SH-SY5Y (cell line): ENCODE data around the gene RNF8.

Source experiments
- GATA2 ChIP-seq: IDR thresholded peaks from 2 replicates; pipeline ENCODE4 v1.6.1; 2011; ENCODE audit warnings: mild to moderate bottlenecking, low read depth, low read length
- GATA3 ChIP-seq: IDR thresholded peaks from 2 replicates; pipeline ENCODE4 v1.6.1; 2011; ENCODE audit warnings: low read depth, mild to moderate bottlenecking, low read length, moderate library complexity

The RNF8 gene

GRCh38 chr6:37366910-37367309, 13.1 kb downstream of the RNF8 start:
- TF ChIP-seq GATA2, result no peak
- no peak for TF ChIP-seq GATA3

- no peak for TF ChIP-seq GATA3
- TF ChIP-seq GATA2, result no peak
Measured at GRCh38 chr6:37368961-37369320, 15.2 kb downstream of the RNF8 start.

- TF ChIP-seq GATA2 (no peak), GATA3 (no peak)
Measured at GRCh38 chr6:37369321-37370201, 15.8 kb downstream of the RNF8 start.

GRCh38 chr6:37371154-37372083, 17.6 kb downstream of the RNF8 start:
- TF ChIP-seq GATA3 (no peak), GATA2 (no peak)

- no peak for TF ChIP-seq GATA3
- no peak for TF ChIP-seq GATA2
Measured at GRCh38 chr6:37372116-37372515, 18.3 kb downstream of the RNF8 start.

GRCh38 chr6:37373822-37374471, 20.2 kb downstream of the RNF8 start:
- TF ChIP-seq GATA3 (no peak), GATA2 (no peak)

GRCh38 chr6:37375376-37375775, 21.6 kb downstream of the RNF8 start:
- TF ChIP-seq GATA2 (no peak), GATA3 (no peak)

GRCh38 chr6:37376078-37376743, 22.4 kb downstream of the RNF8 start:
- TF ChIP-seq GATA2, result no peak
- TF ChIP-seq GATA3, result no peak

GRCh38 chr6:37381579-37381978, 27.8 kb downstream of the RNF8 start:
- TF ChIP-seq GATA2 (no peak), GATA3 (no peak)

GRCh38 chr6:37382994-37383765, 29.4 kb downstream of the RNF8 start:
- TF ChIP-seq GATA2 (no peak), GATA3 (no peak)

GRCh38 chr6:37388578-37388977, 34.8 kb downstream of the RNF8 start:
- no peak for TF ChIP-seq GATA3
- no peak for TF ChIP-seq GATA2

- no peak for TF ChIP-seq GATA3
- TF ChIP-seq GATA2, result no peak
Measured at GRCh38 chr6:37389857-37390256, 36.1 kb downstream of the RNF8 start.

- no peak for TF ChIP-seq GATA2
- no peak for TF ChIP-seq GATA3
Measured at GRCh38 chr6:37391120-37391519, 37.3 kb downstream of the RNF8 start.
